GM18867 (cell line): Measurements from ENCODE around the gene CCIN.
A peak's percentile ranks its signal among the peaks of the same experiment; 100 is the strongest.

Experiments
- ATAC-seq: cut with Tn5 transposase; IDR thresholded peaks from one replicate; pipeline ENCODE4 v1.9.1; 2021; ENCODE audit warnings: mild to moderate bottlenecking, moderate library complexity; ENCODE audit not compliant: unreplicated experiment

Gene CCIN

GRCh38 chr9:36140086-36141084 is 28.8 kb upstream of the CCIN start:
- ATAC-seq: no peak

DNA sequence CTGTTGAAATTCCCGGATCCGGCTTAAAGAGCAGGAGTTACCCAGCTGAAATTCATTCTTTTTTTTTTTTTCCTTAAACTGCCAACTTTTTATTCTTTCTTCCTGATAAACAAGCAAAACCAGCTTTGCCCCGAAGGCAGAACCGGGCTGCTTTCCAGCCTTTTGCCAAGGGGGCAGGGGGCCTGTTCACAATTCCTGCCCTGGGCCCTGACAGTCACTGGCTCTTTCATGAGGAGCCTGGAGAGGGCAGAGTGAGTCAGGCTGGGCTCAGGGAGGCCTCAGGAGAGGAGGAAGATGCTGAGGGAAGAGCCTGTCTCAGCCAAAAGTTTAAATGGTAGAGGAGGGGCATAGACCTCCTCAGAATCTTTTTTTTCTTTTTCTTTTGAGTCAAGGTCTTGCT is 27.9 kb upstream of the CCIN start:
- ATAC-seq: no peak

DNA sequence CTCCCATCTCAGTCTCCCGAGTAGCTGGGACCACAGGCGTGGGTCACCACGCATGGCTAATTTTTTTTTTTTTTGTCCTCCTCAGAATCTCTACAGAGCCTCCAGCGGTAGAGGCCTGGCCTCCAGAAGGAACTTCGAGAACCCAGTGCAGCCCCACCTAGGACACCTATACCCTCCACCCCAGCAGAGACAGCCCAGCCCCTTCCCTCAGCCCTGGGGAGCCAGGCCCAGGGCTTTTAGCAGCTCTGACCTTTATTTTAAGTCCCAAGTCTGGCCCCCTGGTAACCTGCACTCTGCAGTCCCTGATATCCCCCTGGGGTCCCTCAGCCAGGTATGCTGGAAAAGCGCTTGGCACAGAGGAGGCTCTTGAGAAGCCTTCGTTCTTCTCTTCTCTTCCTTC is 27.4 kb upstream of the CCIN start:
- no peak for ATAC-seq

DNA sequence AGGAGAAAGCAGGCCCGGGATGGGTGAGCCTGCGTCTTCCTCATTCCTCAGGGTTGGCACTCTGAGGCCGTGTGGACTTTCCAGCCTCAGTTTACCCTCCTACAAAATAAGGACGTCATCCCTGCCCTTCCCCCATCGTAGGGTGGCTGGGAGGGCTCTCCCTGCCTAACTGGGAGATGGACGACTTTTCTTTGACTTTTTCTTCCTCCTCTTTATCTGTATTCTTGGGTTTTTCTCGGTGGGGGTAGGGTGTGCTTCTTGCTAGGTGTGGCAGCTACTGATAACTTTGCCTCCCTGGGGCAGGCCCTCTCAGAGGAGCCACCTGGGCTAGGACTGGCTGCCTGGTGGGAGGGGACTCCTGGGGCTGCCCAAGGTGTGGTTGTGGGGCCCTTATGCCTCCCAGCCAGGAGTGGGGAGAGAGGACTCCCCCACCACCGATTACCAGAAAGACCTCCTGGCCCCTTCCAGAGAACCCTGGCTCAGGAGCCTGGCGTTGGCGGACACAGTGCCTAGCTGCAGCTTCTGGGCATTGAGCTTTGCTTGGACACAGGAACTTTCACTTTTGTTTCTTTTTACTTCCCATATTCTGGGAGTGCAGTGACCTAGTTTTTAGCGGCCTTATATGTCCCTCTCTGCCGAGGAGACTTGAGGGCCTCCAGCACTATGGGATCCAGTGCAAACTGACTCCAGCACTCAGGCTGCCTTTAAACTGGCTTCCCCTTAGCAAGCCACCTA is 26.5 kb upstream of the CCIN start:
- ATAC-seq: no peak

DNA sequence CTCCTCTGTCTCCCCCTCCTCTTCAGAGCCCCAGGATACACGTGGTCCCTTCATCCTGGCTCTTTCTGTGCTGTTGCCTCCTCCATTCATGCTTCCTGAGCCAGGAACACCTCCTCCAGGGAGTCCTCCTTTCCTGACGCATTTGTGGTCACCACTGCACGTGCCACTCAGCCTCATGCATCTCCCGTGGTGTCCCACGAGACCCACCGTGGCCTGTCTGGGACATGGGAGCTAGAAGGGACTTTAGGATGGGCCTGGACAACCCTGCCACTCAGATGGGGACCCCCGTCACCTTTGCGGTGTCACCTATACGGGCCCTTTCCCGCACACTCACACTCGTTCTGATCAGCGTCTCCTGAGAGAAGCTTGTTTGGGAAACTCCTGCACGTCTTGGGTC is 25.9 kb upstream of the CCIN start:
- ATAC-seq: no peak

GRCh38 chr9:36144309-36145232 is 24.6 kb upstream of the CCIN start:
- no peak for ATAC-seq

DNA sequence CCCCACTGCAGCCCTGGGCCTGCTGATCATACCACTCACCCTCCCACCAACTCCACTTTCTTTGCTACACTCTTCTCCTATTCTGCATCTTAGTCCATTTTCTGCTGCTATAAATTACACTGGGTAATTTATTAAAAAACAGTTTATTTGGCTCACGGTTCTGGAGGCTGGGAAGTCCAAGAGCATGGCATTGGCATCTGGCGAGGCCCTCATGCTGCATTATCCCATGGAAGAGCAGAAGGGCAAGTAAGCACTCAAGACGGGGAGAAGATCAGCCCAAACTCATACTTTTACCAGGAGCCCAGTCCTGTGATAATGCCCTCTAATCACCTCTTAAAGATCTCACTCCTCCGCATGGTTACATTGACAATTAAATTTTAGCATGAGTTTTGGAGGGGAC is 23.2 kb upstream of the CCIN start:
- ATAC-seq: no peak

- no peak for ATAC-seq
These were observed 22.5 kb upstream of the CCIN start for GRCh38 chr9:36146651-36147050.

- ATAC-seq: no peak
These were observed 21.6 kb upstream of the CCIN start for GRCh38 chr9:36147441-36148175.

DNA sequence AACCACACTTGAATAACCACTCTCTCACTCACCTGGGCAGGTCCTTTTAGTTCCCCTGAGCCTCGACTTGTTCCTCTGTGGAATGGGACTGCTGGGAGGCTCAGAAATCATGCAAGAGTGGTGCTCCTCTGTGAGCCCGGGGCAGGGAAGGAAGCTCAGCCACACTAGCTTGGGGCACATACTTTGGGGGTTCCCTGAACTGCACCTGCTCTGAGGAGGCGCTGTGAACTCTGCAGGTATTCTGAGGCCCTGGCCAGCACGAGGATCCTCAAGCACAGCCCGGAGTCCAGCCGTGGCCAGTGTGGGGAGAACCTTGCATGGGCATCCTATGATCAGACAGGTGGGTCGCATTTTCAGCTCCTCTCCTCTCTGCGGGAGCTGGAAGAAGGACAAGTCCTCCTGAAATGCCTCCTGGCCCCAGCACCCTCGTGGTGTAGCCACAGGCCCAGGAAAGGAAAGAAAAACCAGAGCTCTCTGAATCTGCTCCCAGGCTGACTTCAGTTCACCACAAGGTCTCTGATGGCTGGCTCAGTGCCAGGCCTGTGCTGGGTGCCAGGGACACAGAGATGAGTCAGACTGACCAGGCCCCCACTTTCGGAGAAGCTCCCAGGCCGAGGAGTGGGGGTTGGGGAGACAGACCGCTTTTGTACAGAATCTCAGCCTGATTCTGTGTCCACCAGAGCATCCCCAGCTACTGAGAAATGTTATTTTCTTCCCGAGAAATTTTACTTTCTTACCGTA is 20.7 kb upstream of the CCIN start:
- peak; percentile 61 for ATAC-seq

DNA sequence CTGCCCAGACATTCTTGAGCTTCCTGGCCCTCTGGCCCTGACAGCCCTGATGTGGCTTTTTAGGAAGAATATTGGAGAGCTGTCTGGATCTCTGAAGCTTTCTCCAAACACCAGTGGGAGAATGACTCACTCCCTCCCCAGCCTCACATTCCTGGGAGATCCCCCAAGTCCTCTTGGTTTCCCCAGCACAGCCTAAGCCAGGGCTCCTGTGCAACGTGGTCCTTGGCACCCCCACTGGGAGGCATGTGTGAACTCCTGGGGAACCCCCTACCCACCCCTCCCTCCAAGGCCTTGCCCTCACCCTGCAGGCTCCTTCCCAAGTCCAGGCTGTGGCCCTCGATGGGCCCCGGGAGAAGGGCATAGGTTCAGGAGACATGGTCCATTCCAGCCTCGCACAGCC is 20.0 kb upstream of the CCIN start:
- ATAC-seq: no peak

- no peak for ATAC-seq
These were observed 18.4 kb upstream of the CCIN start for GRCh38 chr9:36150574-36151315.

DNA sequence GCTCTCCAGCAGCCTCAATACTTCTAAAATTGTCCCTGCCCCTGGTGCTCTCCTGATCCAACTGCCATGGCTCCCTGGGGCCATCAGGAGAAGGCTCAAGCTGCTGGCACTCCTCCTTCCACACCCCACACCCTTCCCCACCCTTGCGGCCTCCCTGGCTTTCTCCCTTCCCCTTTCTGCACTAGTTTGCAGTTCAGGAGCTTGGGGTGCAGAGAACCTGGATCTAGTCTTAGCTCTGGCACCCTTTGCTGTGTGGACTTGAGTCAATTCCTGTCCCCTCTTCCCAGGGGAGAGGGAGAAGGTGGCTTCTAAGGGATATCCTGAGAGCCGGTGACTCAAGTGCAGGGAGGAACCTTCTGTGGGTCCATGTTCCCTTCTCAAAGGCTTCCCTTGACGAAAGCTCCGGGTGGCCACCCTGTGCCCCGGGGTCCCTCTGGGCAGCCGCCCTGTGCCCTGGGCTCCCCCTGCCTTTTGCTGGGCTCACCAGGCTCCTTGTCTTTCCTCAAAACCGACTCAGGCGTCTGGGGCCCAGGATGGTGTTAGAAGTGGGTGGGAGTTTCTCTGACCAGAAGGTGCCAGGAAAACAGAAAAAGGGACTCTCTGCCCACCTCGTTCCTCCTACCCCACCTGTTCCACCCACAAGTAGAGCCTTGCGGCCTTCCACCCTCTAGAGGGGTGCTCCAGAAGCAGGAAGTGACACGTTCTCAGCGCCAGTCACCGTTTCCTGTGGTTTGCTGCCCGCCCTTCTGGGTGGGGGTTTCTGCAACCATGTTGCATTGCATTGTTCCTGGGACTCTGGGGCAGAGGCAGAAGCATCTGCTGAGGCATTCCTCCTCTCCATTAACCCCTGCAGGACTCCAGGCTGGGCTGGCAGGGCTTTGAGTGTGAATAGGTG is 17.6 kb upstream of the CCIN start:
- peak; percentile 77 for ATAC-seq

DNA sequence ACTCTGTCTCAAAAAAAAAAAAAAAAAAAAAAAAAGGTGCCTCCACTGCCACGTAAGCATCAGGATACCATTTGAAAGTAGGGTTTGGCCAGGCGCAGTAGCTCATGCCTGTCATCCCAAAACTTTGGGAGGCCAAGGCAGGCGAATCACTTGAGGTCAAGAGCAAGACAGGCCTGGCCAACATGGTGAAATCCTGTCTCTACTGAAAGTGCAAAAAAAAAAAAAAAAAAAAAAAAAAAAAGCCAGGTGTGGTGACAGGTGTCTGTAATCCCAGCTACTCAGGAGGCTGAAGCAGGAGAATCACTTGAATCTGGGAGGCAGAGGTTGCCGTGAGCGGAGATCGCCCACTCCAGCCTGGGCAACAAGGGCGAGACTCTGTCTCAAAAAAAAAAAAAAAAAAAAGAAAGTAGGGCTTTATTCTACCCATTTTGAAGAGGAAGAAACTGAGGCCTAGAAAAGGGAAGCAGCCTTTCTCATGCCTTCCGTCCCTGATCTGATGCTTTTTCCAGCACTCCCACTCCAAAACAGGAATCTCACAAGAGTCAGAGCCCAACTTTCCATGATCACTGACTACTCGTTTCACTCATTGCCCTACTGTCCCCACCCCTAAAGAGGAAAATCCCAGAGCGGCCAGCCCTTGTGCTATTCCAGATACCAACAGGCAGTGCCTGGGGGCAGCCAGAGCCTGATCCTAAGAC is 16.3 kb upstream of the CCIN start:
- ATAC-seq: no peak

DNA sequence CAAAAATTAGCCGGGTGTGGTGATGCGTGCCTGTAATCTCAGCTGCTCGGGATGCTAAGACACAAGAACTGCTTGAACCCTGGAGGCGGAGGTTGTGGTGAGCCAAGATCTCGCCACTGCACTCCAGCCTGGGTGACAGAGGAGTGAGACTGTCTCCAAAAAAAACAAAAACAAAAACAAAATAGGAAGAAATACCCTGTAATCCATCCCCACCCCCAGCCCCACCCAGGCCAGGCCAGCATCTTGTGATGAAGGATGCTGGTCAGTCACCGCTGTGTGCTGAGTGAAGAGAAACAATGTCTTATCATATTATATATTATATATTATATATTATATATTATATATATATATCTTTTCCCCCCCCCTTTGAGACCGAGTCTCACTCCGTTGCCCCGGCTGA is 15.4 kb upstream of the CCIN start:
- ATAC-seq: no peak

DNA sequence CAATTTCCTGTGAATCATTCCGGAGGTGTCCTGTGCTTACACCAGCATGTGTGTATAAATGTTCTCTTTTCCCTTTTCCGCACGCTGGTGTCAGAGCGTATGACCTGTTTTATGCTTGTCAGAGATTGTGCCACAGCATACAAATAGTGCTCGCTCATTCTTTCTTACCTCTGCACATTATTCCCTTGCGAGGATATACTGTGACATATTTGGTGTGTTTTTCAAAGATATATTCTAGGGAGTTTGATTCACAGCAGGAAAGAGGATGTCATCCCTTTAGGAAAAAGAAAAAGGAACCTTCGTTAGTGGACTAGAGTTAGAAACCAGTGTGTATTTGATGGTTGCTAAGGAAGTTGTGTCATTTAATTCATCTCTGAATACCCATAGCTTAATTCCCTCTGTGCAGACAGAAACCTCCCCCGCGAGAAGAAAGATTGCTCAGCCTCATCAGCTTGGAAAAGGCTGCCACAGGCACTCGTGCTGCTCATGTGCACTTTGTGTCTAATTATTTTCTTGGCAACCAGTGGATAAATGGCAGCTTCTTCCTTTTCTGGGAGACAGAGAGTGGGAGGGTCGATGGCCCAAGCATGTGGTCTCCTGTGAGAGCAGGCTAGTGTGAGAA is 14.7 kb upstream of the CCIN start:
- ATAC-seq: no peak

DNA sequence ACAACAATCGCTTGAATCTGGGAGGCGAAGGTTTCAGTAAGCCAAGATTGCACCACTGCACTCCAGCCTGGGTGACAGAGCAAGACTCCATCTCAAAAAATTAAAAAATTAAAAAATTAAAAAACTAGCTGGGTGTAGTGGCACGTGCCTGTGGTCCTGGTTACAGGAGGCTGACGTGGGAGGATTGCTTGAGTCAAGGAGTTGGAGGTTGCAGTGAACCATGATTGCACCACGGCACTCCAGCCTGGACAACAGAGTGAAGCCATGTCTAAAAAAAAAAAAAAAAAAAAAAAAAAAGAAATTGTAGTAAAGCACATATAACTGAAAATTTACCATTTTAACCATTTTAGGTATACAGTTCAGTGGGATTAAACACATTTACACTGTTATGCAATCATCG is 13.1 kb upstream of the CCIN start:
- no peak for ATAC-seq
